GM12891 (cell line): ENCODE measurements around the gene ITGBL1.

Source experiments
- POLR2A ChIP-seq: IDR thresholded peaks from 2 replicates; pipeline ENCODE4 v1.6.1; 2011; ENCODE audit warnings: low read depth, low read length, control low read depth
- TAF1 ChIP-seq: IDR thresholded peaks from 2 replicates; pipeline ENCODE4 v1.6.1; 2011; ENCODE audit warnings: low read depth, low read length, control low read depth

GRCh38 chr13:101738336-101738735, 285.9 kb downstream of the ITGBL1 start:
- TF ChIP-seq TAF1 (no peak), POLR2A (no peak)
